Liver (tissue), 9 donors: ENCODE measurements around the gene C13orf42. TPM values are rescaled to one million over a fixed set of nuclear protein-coding genes. Genes with fewer than 3 reads are reported as not detected.

Experiments used
- DNase-seq: peaks from one replicate; pipeline ENCODE4 v3.0.0-alpha.2; 2017; ENCODE audit warnings: low spot score
- H3K27ac ChIP-seq, 2 donors: one replicate each; pipeline ENCODE4 v1.7.0; 2013; ENCODE audit warnings: inconsistent platforms in 2 of 2, low read length in 2 of 2, control low read depth in 1 of 2, low read depth in 1 of 2, mild to moderate bottlenecking in 1 of 2
- H3K27me3 ChIP-seq, 4 donors: one replicate each; pipeline versions ENCODE4 v1.6.1 to v1.7.0; 2013; ENCODE audit warnings: low read length in 3 of 4, inconsistent platforms in 1 of 4, mild to moderate bottlenecking in 1 of 4, moderate library complexity in 1 of 4; ENCODE audit not compliant: control insufficient read depth in 4 of 4, insufficient read depth in 4 of 4
- H3K36me3 ChIP-seq, 4 donors: one replicate each; pipeline versions ENCODE4 v1.6.1 to v1.7.0; 2013; ENCODE audit warnings: low read length in 3 of 4, mild to moderate bottlenecking in 3 of 4, low read depth in 1 of 4, moderate library complexity in 1 of 4; ENCODE audit not compliant: control insufficient read depth in 4 of 4, insufficient read depth in 3 of 4
- H3K4me1 ChIP-seq, 4 donors: one replicate each; pipeline versions ENCODE4 v1.6.1 to v1.7.0; 2013; ENCODE audit warnings: low read length in 3 of 4, mild to moderate bottlenecking in 3 of 4, moderate library complexity in 1 of 4; ENCODE audit not compliant: control insufficient read depth in 4 of 4, insufficient read depth in 4 of 4
- H3K4me3 ChIP-seq, 3 donors: one replicate each; pipeline versions ENCODE4 v1.6.1 to v1.7.0; 2013; ENCODE audit warnings: low read length in 3 of 3, control low read depth in 1 of 3, low read depth in 1 of 3, mild to moderate bottlenecking in 1 of 3
- H3K9ac ChIP-seq, 2 donors: one replicate each; pipeline ENCODE4 v1.7.0; 2013; ENCODE audit warnings: low read length in 2 of 2, mild to moderate bottlenecking in 2 of 2, moderate library complexity in 2 of 2, control low read depth in 1 of 2, low read depth in 1 of 2
- H3K9me3 ChIP-seq, 4 donors: one replicate each; pipeline versions ENCODE4 v1.6.1 to v1.7.0; 2013; ENCODE audit warnings: low read length in 3 of 4; ENCODE audit not compliant: control insufficient read depth in 4 of 4
- EGR1 ChIP-seq, 2 donors: IDR thresholded peaks; 2 replicates each; pipeline ENCODE4 v1.6.1; 2016 to 2018; ENCODE audit warnings: antibody characterized with exemption in 2 of 2, low read depth in 2 of 2
- FOXA1 ChIP-seq: IDR thresholded peaks from 2 replicates; pipeline ENCODE4 v1.6.1; 2016; ENCODE audit warnings: antibody characterized with exemption
- FOXA2 ChIP-seq: IDR thresholded peaks from 2 replicates; pipeline ENCODE4 v1.6.1; 2016; ENCODE audit warnings: antibody characterized with exemption
- GABPA ChIP-seq, 2 donors: IDR thresholded peaks in 1 of 2; conservative IDR thresholded peaks in 1 of 2; 2 replicates each; pipeline ENCODE4 v1.6.1; 2016; ENCODE audit warnings: antibody characterized with exemption in 2 of 2, mild to moderate bottlenecking in 1 of 2, moderate library complexity in 1 of 2
- JUND ChIP-seq, 2 donors: IDR thresholded peaks; 2 replicates each; pipeline ENCODE4 v1.6.1; 2016; ENCODE audit warnings: antibody characterized with exemption in 2 of 2
- NR2F2 ChIP-seq: IDR thresholded peaks from 2 replicates; pipeline ENCODE4 v1.6.1; 2016; ENCODE audit warnings: antibody characterized with exemption
- RAD21 ChIP-seq, 2 donors: IDR thresholded peaks; 2 replicates each; pipeline ENCODE4 v1.6.1; 2016; ENCODE audit warnings: antibody characterized with exemption in 2 of 2, mild to moderate bottlenecking in 2 of 2
- RXRA ChIP-seq, 2 donors: IDR thresholded peaks; 2 replicates each; pipeline ENCODE4 v1.6.1; 2017 to 2018; ENCODE audit warnings: antibody characterized with exemption in 2 of 2, mild to moderate bottlenecking in 1 of 2
- SP1 ChIP-seq: IDR thresholded peaks from 2 replicates; pipeline ENCODE4 v1.6.1; 2018; ENCODE audit warnings: antibody characterized with exemption, mild to moderate bottlenecking
- TAF1 ChIP-seq: conservative IDR thresholded peaks from 2 replicates; pipeline ENCODE4 v1.6.1; 2016; ENCODE audit warnings: antibody characterized with exemption, mild to moderate bottlenecking
- YY1 ChIP-seq: IDR thresholded peaks from 2 replicates; pipeline ENCODE4 v1.6.1; 2016; ENCODE audit warnings: antibody characterized with exemption, mild to moderate bottlenecking
- WGBS: extraction: QIAGEN DNeasy Blood & Tissue Kit; methylation state at CpG from one replicate; pipeline ENCODE4 v1.1.7; 2013; 5-methylcytosine and 5-hydroxymethylcytosine counted together
- polyA plus RNA-seq, 2 donors: library from polyadenylated mRNA; stranded (reverse) in 1 of 2; unstranded in 1 of 2; fragments of 200-250 nt in 1 of 2; fragments of >200 nt in 1 of 2; fragmentation: Nextera tagmentation in 1 of 2; extraction: Ambion mirVana in 1 of 2; gene quantifications; one replicate each; pipeline versions ENCODE4 v1.2.1 to v1.2.3, GENCODE V29; 2013 to 2015
- total RNA-seq, 2 donors: library from RNA; depleted of rRNA; stranded (reverse); fragments of >200 nt; gene quantifications; one replicate each; pipeline ENCODE4 v1.2.3, GENCODE V29; 2014
- TF ChIP-seq, protein P1 (sequence below): fragments of 150-350 bp; IDR thresholded peaks from 2 replicates; pipeline ENCODE4 v1.5.1; 2017; ENCODE audit warnings: improper control_type of control experiment, low read depth, low read length; ENCODE audit not compliant: missing input control
- TF ChIP-seq, protein P2 (sequence below): IDR thresholded peaks from 2 replicates; pipeline ENCODE4 v1.6.1; 2016; ENCODE audit warnings: antibody characterized with exemption, mild to moderate bottlenecking
- TF ChIP-seq, protein P3 (sequence below): IDR thresholded peaks from 2 replicates; pipeline ENCODE4 v1.6.1; 2016; ENCODE audit warnings: antibody characterized with exemption
- TF ChIP-seq, protein P4 (sequence below): IDR thresholded peaks from 2 replicates; pipeline ENCODE4 v1.6.1; 2016; ENCODE audit warnings: antibody characterized with exemption
- TF ChIP-seq, protein P5 (sequence below): IDR thresholded peaks from 2 replicates; pipeline ENCODE4 v1.6.1; 2016; ENCODE audit warnings: antibody characterized with exemption
- donor health status: healthy.
- donor health status: healthy.
- donor health status: healthy.
- donor health status: healthy.
- donor health status: healthy.

Gene C13orf42
- total and polyA plus RNA-seq, 4 donors, result 0.08 TPM; not detected in 3

DNA sequence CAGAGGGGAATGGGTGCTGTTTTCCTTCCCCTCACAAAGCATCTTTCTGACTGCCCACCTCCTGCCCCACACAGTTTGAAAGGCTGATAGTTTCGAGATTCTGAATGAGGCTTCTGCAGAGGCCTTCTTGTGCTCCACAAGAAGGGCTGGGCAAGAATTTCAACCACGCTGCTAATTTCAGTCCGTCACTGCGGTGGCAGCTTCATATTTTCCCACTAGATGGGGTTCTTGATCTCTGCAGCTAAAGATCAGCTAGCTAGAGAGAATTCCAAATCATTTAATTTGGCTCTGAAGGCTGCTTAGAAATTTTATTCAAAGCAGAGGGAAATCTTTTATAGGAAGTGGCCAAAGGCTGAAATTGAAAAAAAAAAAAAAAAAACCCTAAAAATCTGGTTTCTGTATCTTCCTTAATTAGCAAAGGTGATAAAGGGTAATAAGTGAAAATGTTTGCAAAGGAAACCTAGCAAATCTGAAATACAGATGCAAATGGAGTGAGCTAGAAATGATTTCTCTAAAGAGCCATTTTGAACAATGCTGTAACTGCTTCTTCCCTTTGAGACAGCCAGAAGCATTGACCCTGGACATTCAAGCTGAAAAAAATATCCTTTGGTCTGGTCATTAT is 38.0 kb upstream of the C13orf42 start:
- H3K36me3 ChIP-seq, result no peaks in the 10 kb centered on the region
- H3K27ac ChIP-seq, result no peak overlapping the region
- H3K27me3 ChIP-seq, result no peaks in the 10 kb centered on the region
- peaks cover 2 to 16% (median 12%) of the 10 kb centered on the region in 4 donors for H3K4me1 ChIP-seq
- WGBS, result 7% methylated on average over 4 of the region's 4 CpGs
- no peak for DNase-seq
- H3K9me3 ChIP-seq, result no peaks in the 10 kb centered on the region
- no peak overlapping the region for H3K9ac ChIP-seq
- TF ChIP-seq SP1, result no peak
- TF ChIP-seq, protein P1, sequence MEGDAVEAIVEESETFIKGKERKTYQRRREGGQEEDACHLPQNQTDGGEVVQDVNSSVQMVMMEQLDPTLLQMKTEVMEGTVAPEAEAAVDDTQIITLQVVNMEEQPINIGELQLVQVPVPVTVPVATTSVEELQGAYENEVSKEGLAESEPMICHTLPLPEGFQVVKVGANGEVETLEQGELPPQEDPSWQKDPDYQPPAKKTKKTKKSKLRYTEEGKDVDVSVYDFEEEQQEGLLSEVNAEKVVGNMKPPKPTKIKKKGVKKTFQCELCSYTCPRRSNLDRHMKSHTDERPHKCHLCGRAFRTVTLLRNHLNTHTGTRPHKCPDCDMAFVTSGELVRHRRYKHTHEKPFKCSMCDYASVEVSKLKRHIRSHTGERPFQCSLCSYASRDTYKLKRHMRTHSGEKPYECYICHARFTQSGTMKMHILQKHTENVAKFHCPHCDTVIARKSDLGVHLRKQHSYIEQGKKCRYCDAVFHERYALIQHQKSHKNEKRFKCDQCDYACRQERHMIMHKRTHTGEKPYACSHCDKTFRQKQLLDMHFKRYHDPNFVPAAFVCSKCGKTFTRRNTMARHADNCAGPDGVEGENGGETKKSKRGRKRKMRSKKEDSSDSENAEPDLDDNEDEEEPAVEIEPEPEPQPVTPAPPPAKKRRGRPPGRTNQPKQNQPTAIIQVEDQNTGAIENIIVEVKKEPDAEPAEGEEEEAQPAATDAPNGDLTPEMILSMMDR, result peak; percentile 73
- TF ChIP-seq RAD21 (IDR thresholded peaks at IDR 0.05), result peak; percentile 88 to 90
- no peak overlapping the region for H3K4me3 ChIP-seq

DNA sequence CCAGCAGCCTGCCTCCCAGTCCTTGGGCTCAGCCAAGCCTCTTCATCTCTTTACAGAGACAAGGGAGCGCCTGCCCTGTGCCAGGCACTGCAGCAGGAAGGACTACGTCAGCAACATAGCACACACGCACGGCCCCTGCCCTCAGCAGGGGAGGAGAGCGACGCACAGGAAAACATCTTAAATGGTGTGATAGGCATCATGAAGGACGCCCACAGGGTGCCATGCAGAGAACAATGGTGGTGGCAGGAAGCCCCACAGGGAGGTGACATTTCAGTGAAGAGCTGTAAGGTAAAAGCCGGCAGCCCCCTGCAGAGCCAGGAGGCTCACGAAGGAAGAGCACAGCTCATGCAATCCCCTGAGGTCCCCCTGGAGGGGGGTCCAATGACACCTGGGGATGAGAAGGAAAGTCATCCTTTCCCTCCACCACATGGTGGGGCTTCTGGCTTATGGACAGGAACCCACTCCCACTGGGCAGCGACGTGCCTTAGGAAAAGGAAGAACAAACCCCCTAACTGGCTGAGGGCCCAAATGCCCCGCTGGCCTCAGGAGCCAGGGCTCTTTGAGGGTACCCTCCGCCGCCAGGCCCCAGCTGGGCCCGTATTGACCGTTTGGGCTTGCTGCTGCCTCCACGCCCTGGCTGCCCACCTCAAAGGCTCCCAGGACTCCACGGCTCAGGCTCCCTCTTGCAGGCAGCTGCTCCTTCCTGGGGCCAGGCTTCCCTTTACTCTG is 37.3 kb upstream of the C13orf42 start:
- DNase-seq, result no peak
- TF ChIP-seq FOXA2 (no peak), TAF1 (no peak), SP1 (no peak)
- TF ChIP-seq, protein P1, result no peak
- no peaks in the 10 kb centered on the region for H3K36me3 ChIP-seq
- H3K9me3 ChIP-seq, result no peaks in the 10 kb centered on the region
- no peak overlapping the region for H3K4me3 ChIP-seq
- H3K4me1 ChIP-seq, result peaks cover 2 to 16% (median 12%) of the 10 kb centered on the region in 4 donors
- no peak overlapping the region for H3K9ac ChIP-seq
- H3K27me3 ChIP-seq, result no peaks in the 10 kb centered on the region
- 75% methylated on average over 18 of the region's 18 CpGs for WGBS
- H3K27ac ChIP-seq, result no peak overlapping the region

DNA sequence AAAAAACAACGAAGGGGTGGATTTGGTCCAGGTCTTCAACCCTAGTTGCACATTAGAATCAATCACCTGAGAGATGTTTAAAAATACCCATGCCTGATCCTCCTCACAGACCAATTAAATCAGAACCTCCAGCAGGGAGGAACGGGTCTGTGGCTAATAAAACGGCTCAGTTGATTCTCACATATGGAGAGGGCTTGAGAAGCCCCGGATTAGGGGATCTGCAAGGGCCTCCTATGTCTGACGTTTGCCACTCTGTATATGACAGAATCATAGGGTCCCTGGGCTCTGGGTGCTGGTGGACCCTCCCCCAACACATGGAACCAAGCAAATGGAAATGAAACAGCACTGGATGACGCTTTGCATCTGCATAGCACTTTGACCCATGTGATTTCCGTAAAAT is 36.7 kb upstream of the C13orf42 start:
- Histone ChIP-seq H3K4me1 (peaks cover 2 to 16% (median 12%) of the 10 kb centered on the region in 4 donors), H3K9me3 (no peaks in the 10 kb centered on the region), H3K9ac (no peak overlapping the region), H3K4me3 (no peak overlapping the region), H3K27ac (no peak overlapping the region), H3K36me3 (no peaks in the 10 kb centered on the region), H3K27me3 (no peaks in the 10 kb centered on the region)
- DNase-seq, result no peak
- WGBS, result 69% methylated on average over 7 of the region's 7 CpGs
- TF ChIP-seq NR2F2 (no peak), FOXA1 (no peak), TAF1 (no peak), SP1 (no peak), GABPA (IDR thresholded peaks at IDR 0.05 in 1 of 2, conservative IDR thresholded peaks at IDR 0.05 in 1 of 2) (no peak), JUND (IDR thresholded peaks at IDR 0.05) (no peak), YY1 (no peak), RXRA (IDR thresholded peaks at IDR 0.05) (no peak), FOXA2 (no peak), EGR1 (IDR thresholded peaks at IDR 0.05; ENCODE audit: low read depth in 2 of 2) (no peak)
- TF ChIP-seq, protein P2, sequence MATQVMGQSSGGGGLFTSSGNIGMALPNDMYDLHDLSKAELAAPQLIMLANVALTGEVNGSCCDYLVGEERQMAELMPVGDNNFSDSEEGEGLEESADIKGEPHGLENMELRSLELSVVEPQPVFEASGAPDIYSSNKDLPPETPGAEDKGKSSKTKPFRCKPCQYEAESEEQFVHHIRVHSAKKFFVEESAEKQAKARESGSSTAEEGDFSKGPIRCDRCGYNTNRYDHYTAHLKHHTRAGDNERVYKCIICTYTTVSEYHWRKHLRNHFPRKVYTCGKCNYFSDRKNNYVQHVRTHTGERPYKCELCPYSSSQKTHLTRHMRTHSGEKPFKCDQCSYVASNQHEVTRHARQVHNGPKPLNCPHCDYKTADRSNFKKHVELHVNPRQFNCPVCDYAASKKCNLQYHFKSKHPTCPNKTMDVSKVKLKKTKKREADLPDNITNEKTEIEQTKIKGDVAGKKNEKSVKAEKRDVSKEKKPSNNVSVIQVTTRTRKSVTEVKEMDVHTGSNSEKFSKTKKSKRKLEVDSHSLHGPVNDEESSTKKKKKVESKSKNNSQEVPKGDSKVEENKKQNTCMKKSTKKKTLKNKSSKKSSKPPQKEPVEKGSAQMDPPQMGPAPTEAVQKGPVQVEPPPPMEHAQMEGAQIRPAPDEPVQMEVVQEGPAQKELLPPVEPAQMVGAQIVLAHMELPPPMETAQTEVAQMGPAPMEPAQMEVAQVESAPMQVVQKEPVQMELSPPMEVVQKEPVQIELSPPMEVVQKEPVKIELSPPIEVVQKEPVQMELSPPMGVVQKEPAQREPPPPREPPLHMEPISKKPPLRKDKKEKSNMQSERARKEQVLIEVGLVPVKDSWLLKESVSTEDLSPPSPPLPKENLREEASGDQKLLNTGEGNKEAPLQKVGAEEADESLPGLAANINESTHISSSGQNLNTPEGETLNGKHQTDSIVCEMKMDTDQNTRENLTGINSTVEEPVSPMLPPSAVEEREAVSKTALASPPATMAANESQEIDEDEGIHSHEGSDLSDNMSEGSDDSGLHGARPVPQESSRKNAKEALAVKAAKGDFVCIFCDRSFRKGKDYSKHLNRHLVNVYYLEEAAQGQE, result no peak
- TF ChIP-seq, protein P3, sequence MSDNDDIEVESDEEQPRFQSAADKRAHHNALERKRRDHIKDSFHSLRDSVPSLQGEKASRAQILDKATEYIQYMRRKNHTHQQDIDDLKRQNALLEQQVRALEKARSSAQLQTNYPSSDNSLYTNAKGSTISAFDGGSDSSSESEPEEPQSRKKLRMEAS, result no peak
- TF ChIP-seq, protein P4, sequence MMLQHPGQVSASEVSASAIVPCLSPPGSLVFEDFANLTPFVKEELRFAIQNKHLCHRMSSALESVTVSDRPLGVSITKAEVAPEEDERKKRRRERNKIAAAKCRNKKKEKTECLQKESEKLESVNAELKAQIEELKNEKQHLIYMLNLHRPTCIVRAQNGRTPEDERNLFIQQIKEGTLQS, result no peak
- TF ChIP-seq, protein P5, sequence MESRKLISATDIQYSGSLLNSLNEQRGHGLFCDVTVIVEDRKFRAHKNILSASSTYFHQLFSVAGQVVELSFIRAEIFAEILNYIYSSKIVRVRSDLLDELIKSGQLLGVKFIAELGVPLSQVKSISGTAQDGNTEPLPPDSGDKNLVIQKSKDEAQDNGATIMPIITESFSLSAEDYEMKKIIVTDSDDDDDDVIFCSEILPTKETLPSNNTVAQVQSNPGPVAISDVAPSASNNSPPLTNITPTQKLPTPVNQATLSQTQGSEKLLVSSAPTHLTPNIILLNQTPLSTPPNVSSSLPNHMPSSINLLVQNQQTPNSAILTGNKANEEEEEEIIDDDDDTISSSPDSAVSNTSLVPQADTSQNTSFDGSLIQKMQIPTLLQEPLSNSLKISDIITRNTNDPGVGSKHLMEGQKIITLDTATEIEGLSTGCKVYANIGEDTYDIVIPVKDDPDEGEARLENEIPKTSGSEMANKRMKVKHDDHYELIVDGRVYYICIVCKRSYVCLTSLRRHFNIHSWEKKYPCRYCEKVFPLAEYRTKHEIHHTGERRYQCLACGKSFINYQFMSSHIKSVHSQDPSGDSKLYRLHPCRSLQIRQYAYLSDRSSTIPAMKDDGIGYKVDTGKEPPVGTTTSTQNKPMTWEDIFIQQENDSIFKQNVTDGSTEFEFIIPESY, result no peak
